GM21786 (cell line): Measurements from ENCODE around the gene TBC1D10B.
"Not testable (repeated sequence)": the region's sequence is repeated elsewhere in the genome, so short reads cannot be mapped to it uniquely, and the experiment has no call there.

Experiments used
- ATAC-seq: cut with Tn5 transposase; IDR thresholded peaks from one replicate; pipeline ENCODE4 v1.9.1; 2021; ENCODE audit not compliant: unreplicated experiment

TBC1D10B gene

GRCh38 chr16:30397776-30398660 is 27.7 kb upstream of the TBC1D10B start:
- ATAC-seq: no peak

DNA sequence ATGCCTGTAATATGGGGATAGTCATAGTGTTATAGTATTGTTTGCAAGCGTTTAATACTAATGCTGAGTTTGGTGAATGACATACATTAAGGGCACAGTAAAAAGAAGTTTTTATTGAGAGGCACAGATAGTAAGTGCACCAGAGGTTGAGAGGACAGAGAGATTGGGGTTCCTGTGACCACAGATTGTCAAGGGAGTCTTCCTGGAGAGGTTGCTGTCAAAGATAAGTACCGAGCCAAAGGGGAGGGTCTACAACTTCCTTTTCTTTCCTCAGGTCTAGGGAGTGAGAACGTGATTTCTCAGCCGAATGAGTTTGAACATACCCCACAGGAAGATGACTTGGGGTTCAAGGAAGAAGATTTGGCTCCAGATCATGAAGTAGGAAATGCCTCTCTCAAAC is 26.8 kb upstream of the TBC1D10B start:
- ATAC-seq: no peak

GRCh38 chr16:30396627-30397026 is 26.3 kb upstream of the TBC1D10B start:
- not testable (repeated sequence) for ATAC-seq

DNA sequence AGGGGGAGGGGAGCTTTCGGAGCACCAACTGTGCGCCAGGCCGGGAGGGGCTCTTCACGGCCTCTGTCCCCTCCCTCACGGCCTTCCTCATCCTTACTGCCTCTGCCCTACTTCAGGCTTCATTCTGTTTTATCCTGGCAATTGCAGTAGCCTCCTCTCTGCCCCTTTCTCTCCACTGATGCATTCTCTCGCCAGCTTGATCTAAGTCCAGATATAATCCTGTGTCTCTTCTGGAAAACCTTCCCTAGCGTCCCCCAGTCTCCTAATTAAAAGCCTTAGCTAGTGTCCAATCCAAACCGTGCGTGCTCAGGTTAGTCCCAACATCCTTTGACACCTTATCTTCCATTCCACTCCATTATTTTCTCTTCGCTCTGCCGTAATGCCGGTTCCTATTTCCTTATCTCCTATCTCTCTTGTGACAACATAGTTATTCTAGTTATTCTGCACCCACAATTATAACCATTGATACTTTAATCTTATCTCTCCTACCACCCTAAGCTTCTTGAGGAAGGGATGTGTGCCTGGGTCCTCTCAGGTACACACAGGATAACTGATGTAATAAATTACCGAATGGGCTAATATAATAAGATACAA is 25.8 kb upstream of the TBC1D10B start:
- ATAC-seq: no peak

GRCh38 chr16:30395155-30395991 is 25.1 kb upstream of the TBC1D10B start, which contains the start of gene ZNF48:
Gene ZNF48, plus strand, starts transcription at chr16:30395420. Its CDS starts 375 bp downstream, at chr16:30395795.
- ATAC-seq: peak; percentile 68

- no peak for ATAC-seq
Observed at GRCh38 chr16:30394592-30395154, 24.4 kb upstream of the TBC1D10B start.

DNA sequence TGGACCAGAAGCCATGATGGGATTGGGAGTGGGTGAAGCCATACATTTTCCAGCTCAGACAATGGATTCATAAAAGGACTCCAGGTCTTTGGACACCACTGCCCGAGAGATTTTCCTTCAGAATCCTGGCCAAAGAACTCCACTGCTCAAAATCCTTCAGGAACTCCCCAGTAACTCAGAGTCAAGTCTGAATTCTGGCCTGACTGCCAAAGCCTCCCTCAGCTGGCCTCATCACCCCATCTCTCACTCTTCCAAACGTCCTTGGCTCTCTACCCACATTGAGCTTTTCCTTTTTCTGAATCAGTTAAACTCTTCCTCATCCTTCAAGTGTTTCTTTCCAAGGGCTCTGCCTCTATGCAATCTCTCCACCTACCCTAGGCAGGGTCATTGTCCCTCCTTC is 13.2 kb upstream of the TBC1D10B start:
- ATAC-seq: no peak

DNA sequence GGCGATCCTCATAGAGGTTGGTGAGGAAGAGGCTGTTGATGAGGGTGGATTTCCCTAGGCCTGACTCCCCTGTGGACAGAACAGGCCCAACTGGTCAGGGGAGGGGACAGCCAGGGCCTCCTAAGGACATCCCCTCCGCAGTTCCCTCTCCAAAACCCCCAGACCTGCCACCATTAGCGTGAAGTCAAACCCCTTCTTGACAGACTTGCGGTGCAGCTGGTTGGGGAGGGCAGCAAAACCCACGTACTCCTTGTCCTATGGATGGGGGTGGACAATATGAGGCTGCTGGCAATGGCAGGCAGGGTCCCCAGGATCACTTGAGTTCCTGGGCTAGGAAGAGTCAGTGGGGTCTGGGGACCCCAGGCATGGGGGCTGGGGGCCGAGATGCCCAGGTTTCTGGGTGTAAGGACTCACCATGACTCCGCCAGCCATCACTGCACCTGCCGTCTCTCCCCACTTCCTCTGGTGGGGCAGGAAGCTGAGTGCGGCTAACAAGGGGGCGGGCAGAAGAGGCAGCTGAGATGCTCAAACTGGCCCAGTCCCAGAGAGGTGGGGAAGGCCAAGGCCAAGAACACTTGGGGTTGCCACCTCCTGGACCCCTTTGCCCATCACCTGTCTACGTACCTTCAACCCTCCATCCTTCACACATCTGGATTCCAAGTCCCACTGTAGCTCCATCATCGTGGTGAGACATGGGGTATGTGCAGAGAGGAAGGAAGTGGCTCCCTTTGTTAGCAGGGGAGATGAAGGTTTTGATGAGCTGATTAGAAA is 12.0 kb upstream of the TBC1D10B start, which contains the start of gene SEPTIN1:
SEPTIN1 (minus strand) TSS at position 451 of the 771 bp plus-strand sequence; CDS start at position 432, 19 bp downstream.
- no peak for ATAC-seq

GRCh38 chr16:30381291-30382041 is 11.2 kb upstream of the TBC1D10B start:
- ATAC-seq: no peak

DNA sequence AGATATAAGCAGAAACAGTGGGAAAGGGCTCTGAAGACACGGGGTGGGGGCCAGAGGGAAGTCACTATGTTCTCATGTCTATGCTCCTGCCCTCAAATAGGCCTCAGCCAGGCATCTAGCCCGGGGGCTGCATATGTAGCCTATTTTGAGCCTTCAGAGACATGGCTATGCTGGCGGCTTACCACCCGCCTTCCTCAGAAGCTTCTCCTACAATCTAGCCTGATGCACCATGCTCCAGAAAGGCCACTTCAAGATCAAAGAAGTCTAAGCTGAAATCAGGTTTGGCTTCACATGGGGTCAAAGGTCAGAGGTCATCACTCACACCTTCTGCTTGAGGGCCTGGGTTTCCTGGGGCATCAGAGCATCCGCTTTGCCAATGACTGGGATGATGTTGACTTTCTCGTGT is 10.5 kb upstream of the TBC1D10B start:
- ATAC-seq: no peak

DNA sequence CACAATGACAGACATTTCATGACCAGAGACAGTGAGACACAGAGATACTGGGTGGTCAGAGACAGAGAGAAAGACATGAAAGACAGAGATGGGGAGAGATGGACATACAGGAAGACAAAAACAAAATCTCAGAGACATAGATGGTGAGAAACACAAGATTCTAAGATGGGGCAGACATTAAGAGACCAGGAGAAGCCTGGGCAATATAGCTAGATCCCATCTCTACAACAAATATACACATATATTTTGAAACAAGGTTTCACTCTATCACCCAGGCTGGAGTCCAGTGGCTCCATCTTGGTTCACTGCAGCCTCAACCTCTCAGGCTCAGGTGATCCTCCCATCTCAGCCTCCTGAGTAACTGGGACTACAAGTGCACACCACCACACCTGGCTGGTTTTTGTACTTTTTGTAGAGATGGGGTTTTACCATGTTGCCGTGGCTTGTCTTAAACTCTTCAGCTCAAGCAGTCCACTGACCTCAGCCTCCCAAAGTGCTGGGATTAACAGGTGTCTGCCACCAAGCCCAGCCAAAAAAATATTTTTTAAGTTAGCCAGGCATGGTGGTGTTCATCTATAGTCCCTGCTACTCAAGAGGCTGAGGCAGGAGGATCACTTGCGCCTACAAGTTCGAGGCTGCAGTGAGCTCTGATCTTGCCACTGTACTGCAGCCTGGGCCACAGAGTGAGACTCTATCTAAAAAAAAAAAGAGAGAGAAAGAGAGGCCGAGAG is 9.9 kb upstream of the TBC1D10B start:
- no peak for ATAC-seq

DNA sequence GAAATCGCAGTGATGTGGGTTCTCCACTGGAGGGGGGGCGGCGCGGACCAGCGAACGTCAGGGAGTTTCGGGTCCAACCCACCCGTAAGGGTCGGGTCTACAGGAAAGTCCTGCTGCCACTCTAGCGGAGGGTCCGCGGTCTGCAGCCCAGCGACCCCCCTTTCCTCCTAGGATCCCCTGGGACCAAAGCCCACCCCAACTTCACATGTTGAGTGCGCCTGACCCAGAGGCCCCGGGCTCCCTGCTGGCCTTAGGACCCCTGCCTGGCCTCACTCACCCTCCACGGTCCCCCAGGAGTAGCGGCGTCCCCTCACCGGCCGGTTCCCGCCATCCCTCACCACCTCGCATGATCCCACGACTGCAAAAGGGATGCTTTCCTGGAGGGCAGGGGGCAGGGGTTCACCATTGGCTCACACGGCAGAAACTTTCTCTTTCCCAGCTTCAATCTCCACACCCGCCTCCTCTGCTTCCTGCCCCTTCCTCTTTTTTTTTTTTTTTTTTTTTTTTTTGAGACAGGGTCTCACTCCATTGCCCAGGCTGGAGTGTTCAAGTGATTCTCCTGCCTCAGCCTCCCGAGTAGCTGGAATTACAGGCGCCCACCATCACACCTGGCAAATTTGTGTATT is 9.0 kb upstream of the TBC1D10B start:
- no peak for ATAC-seq

GRCh38 chr16:30378236-30379157 is 8.2 kb upstream of the TBC1D10B start:
- peak; percentile 87 for ATAC-seq

DNA sequence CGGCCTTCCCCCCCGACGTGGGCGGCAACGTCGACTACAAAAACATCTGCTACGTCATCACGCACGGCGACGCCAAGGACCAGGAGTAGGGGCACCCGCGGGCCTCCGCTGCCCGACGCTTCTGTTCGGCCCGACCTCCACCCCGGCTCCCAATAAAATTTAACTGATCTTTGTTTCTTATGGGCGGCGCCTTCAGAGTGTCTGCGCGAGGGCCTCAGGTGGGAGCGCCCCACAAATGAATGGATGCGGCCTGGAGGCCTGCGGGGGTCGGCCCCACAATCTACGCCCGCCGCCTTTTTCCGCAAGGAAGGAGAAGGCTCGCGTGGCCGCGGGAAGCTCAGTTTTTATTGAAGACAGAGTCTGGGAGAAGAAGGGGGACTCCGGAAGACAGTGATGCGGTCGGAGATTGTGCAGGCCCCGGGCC is 7.5 kb upstream of the TBC1D10B start:
- peak; percentile 33 for ATAC-seq

DNA sequence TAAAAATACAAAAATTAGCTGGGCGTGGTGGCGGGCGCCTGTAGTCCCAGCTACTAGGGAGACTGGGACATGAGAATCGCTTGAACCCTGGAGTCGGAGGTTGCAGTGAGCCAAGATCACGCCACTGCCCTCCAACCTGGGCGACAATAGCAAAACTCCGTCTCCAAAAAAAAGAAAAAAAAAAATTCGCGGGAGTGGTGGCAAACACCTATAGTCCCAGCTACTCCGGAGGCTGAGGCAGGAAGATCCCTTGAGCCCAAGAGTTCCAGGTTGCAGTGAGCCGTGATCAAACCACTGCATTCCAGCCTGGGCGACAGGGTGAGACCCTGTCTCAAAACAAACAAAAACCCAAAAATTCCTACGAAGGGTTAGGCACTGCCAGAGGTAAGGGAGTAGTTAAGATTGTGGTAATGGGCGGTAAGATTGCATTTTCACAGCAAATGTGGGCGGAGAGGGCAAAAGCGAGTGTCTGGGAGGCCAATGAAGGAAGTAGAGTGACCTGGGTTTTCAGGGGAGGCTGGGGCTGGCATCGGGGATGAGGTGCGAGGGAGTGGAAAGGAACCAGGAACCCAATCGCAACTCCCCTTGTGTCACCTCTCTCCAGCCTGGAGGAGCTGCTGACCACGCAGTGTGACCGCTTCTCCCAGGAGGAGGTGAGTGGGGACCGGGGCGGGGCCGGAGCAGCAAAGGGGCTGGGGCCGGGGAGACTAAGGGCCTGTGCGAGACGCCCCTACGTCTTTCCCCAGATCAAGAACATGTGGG is 6.9 kb upstream of the TBC1D10B start:
- ATAC-seq: no peak

GRCh38 chr16:30376461-30376902 is 6.2 kb upstream of the TBC1D10B start:
- no peak for ATAC-seq
